GM19023 (cell line): ENCODE measurements around the gene HSPA9.

Experiments used
- ATAC-seq: cut with Tn5 transposase; IDR thresholded peaks from one replicate; pipeline ENCODE4 v1.9.1; 2021; ENCODE audit warnings: mild to moderate bottlenecking, moderate library complexity; ENCODE audit not compliant: unreplicated experiment

HSPA9 gene

GRCh38 chr5:138575194-138576015, at the start of gene HSPA9:
HSPA9 (minus strand) TSS chr5:138575401; CDS start chr5:138575318, 83 bp downstream.
- ATAC-seq = peak; percentile 85

GRCh38 chr5:138623053-138623452, 47.9 kb upstream of the HSPA9 start:
- no peak for ATAC-seq

DNA sequence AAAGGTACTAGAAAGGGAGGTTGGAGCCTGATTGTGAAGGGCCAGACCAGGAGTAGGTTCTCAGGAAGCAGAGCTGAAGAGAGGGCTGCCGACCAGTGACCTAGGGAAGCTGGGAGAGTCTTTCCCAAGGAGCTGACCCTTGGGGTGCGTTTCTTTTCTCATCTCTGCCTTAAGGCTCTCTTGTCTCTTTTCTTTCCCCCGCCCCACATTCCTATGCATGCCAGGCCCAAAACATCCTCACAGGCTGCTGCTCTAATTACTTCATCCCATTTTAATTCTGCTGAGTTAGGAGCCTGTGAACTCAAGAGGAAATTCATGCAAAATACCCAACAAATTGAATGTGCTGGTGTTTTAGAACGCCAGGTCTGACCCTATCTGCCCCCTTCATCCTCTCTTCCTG, 46.9 kb upstream of the HSPA9 start:
- no peak for ATAC-seq

- ATAC-seq = no peak
Measured at GRCh38 chr5:138620663-138621224, 45.5 kb upstream of the HSPA9 start.

- ATAC-seq = no peak
Measured at GRCh38 chr5:138616508-138616907, 41.3 kb upstream of the HSPA9 start.

GRCh38 chr5:138615461-138615860, 40.3 kb upstream of the HSPA9 start:
- ATAC-seq = no peak

GRCh38 chr5:138611678-138612218, 36.5 kb upstream of the HSPA9 start:
- no peak for ATAC-seq

DNA sequence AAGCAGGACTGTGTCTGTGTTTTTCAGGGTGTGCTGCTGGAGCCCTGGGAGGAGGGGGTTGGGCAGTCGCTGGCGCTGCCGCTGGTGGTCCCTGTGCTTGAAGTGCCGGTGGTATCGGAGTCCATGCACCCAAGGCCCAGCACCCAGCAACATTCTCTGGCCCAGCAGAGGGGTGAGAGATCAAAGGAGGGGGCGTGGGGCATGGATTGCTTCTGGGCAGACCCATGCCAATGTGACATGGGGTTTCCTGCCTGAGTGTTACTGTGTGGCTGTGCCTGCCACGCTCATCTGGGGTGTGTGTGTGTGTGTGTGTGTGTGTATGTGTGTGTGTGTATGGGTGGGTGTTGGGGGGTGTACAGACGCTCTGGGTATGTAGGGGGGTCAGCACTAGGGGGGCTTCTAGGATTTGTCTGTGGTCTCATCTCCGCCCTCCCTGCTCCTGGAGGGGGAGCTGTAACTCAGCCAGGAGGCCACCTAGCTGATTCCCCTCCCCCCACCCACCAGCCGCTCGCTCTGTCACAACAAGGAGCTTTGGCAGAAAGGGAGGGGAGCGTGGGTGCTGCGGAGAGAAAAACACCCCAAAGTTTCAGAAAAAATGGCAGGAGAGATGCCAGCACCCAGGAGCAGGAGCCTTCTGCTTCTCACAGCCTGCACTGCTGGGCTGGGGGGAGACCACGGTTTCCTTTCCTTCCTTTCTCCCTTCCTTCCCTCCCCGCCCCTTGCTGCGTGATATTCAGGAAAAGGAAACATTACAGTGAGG, 35.9 kb upstream of the HSPA9 start:
- ATAC-seq = no peak

DNA sequence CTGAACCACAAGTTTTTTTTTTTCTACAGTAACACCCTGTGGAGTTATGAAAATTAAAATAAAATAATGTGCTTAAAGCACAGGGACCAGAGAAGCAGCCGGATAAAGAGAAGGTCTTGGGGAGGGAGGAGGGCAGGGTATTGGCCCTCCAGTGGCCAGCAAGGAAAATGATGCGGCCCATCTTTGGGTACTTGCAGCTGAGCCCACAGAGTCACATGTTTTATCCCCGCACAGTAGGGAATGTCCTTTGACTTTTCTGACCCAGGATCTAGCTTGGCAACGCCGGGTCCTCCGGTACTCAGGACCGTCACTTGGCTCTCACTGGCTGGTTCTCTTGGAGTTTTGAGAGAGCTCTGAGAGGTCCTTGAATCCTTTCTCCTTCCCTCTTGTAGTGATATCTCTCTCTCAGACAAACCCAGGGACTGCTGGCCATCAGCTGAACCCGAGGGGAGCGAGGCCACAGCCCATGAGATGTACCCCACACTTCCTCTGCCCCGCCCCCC, 35.3 kb upstream of the HSPA9 start:
- ATAC-seq = no peak

DNA sequence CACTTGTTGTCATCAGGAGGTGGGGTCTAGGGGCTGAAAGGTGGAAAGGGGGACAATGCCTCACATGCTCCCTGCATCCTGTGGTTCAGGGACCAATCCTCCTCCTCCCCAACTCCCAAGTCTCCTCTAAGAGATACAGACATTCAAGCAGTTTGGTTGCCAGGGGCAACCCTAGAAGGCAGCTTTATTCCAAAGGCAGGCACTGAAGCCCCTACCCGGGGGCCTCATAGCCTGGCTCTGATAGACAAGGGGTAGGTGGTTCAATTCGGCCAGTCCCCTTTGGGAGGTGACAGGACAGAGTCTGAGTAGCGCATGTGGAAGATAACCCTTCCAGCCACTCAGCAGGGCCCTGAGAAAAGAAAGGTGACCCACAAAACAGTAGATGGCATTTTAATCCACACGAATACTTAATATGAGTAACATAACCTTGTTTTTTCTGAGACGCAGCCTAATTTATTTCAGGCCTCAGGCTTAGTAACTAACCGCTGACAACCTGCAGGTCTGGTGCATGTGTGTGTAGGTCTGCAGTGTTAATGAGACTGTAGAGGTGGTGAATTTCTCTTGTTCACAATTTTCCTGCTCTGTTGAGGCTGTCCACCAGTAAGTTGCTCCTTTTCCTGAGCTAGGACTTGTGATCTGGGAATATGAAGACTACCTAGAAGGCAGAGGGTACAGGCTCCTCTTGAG, 31.3 kb upstream of the HSPA9 start:
- no peak for ATAC-seq

DNA sequence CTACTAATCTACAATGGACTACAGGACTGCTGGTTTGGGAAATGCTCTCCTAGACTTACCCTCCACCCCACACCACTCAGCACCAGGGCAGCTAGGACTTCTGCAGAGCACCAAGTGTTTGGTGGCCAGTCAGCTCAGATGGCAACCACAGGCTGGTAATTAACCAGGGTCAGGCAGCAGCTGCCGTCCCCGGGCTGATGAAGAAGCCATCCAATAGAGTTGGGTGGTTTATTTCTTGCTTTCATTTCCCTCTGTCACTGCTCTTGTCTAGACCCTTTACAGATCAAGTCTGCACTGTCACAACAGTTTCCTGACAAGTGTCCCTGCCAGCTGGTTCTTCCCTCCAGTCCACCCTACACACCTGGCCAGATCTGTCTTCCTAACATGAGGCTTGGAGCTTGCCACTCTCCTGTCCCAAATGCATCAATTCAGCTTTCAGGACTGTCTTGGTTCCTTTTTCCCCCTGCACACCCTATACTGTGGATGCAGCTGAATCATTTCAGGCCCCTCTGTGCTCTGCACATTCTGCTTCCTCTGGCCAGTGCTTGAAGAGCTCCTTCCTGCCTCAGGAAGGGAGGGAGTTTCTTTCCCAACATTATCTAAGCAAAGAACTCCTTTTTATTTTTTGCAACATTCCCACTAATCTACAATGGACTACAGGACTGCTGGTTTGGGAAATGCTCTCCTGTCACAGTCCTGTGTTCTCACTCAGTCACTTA, 30.2 kb upstream of the HSPA9 start:
- peak; percentile 64 for ATAC-seq

GRCh38 chr5:138604176-138604785, 29.1 kb upstream of the HSPA9 start:
- no peak for ATAC-seq

- peak; percentile 51 for ATAC-seq
Measured at GRCh38 chr5:138603249-138603920, 28.2 kb upstream of the HSPA9 start.

- no peak for ATAC-seq
Measured at GRCh38 chr5:138602371-138603000, 27.3 kb upstream of the HSPA9 start.

DNA sequence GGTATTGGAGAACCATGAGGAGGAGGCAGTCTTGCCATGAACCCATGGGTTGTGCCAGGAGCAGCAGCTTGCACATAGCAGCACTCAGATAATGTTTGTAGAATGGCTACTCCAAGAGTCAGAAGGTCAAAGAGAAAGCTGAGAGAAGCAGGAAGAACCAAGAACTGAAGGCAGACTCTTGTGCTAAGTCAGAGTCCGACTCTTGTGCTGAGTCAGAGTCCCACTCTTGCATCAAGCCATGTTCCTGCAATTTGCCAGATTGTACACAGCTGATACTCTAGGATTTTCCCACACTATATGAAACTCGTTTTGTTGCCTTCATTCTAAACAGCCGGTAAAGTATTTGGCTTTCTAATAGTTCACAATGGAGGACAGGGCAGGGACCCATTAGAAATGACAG, 26.2 kb upstream of the HSPA9 start:
- peak; percentile 46 for ATAC-seq

- ATAC-seq = no peak
Measured at GRCh38 chr5:138600446-138600845, 25.2 kb upstream of the HSPA9 start.

DNA sequence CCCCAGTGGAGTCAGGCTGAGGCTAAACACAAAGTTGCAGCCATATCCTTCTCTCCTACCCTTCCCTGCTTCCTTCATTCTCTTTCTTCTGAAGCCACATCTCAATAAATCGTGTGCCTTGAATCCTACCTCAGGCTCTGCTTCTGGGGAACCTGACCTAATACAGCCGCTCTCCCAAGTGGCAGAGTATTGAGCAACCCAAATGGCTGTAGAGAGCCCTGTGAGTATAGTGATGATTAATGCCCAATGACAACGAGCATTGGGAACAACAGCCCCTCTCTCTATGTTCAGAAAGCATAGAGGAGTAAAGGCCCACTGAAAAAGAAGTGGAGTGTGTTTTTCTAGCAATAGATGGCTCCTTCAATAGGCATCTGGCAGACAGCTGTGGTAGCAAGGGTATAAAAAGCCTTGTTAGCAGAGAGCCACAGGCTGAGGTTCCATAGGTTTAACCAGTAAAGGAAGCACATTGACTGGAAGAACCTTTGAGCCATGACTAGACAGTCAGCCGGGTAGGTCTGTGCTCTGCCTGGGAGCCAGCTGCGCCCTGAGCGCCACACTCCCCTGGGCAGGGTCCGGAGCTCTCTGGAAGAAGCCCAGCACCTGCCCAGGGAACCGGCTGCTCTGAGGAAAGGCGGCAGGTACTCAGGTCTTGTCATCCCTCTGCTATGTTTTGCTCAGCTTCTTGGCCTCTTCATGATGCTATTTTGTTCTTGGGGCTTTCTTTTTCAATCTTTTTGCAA, 22.6 kb upstream of the HSPA9 start:
- ATAC-seq = no peak
